H4 (cell line): ENCODE data around the gene NUDT2. TPM values are rescaled to one million over a fixed set of nuclear protein-coding genes. Genes with fewer than 3 reads are reported as not detected.

Experiments used
- DNase-seq: peaks from one replicate; pipeline ENCODE4 v3.0.0-alpha.2; 2015; ENCODE audit warnings: low spot score
- total RNA-seq: library from RNA; depleted of rRNA; stranded (reverse); fragments of >200 nt; shearing (Covaris generic); gene quantifications from 2 replicates; pipeline ENCODE4 v1.2.3, GENCODE V29; 2014; rRNA removed

The NUDT2 gene
- total RNA-seq, 1 experiment from 2014 or later = 75.3 TPM

- DNase-seq = no peak
These were observed 56.3 kb downstream of the NUDT2 start for GRCh38 chr9:34385561-34386230.

GRCh38 chr9:34386656-34387055, 57.3 kb downstream of the NUDT2 start:
- no peak for DNase-seq

- DNase-seq = no peak
These were observed 57.9 kb downstream of the NUDT2 start for GRCh38 chr9:34387239-34387638.

- DNase-seq = no peak
These were observed 63.1 kb downstream of the NUDT2 start for GRCh38 chr9:34392511-34392910.

Other genes starting within 250 kb of the NUDT2 start
- gene DCAF12, start 202.9 kb upstream of the NUDT2 start, total RNA-seq = 30.2 and 38.8 TPM in 2 replicates
- gene UBAP1, start 150.5 kb upstream of the NUDT2 start, total RNA-seq = 32.8 and 43.4 TPM in 2 replicates
- gene KIF24, start 301 bp upstream of the NUDT2 start, total RNA-seq = 5.5 and 5.9 TPM in 2 replicates
- gene MYORG, start 47.3 kb downstream of the NUDT2 start, total RNA-seq = 1.9 and 2.7 TPM in 2 replicates
- gene FAM219A, start 129.0 kb downstream of the NUDT2 start, total RNA-seq = 13.6 and 17.9 TPM in 2 replicates
- gene DNAI1, start 129.2 kb downstream of the NUDT2 start, total RNA-seq = 0.04 and 0.27 TPM in 2 replicates
- 1.9 and 2.3 TPM in 2 replicates for gene ENHO, start 193.4 kb downstream of the NUDT2 start, total RNA-seq